ENCODE data around the gene NSG1. TPM values are rescaled to one million over a fixed set of nuclear protein-coding genes. Genes with fewer than 3 reads are reported as not detected.

Gene NSG1
- total and polyA plus RNA-seq, 2 donors (not counting 1 experiment from before 2014, with no cell fraction given) = 0.17 to 1.1 TPM

DNA sequence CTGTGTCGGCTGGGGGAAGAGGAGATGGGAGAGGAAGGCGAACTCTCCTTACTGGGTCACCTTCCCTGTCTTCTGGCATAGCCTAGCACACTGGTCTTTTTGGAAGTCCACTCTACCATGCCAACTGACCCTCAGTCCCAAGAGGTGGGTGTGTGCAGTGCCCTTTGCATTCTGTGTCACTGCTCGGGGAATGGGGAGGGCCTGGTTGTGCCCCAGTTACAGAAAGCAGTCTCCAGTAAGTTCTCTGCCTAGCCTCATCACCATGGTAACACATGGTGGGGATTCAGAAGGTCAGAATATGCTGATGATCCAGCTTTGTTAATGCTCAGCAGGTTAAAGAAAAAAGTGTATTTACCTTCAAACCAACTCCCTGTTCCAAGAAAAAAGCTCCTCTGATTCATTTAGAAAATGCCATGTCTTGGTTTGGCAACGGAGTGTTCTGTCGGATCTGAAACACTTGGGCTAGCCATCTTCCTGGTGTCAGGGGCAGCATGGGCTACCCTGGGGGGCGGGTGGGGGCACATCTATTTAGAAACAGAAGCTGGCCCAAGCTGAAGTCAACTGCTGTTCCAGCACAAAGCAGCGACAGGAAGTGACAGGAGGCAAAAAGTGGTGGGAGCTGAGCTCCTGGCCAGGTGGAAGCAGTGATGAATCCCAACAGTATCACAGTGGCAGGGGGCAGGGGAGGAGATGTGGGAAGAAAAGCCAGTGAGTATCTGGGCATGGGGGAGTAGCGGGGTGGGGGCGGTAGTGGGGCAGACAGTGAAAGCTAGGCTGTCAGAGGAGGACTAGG, 37.0 kb downstream of the NSG1 start:
- Histone ChIP-seq H4K20me1 (ENCODE audit: control insufficient read depth, extremely low read depth, insufficient read depth, low read length) (no peaks in the 10 kb centered on the region), H3K4me2 (ENCODE audit: extremely low read depth, insufficient read depth, low read length) (no peak overlapping the region), H3K36me3 (ENCODE audit: control insufficient read depth, insufficient read depth, low read length) (peaks cover 7% of the 10 kb centered on the region), H3K9me3 (ENCODE audit: control insufficient read depth, insufficient read depth, low read depth, low read length) (no peaks in the 10 kb centered on the region), H3K4me3 (replicated peaks in 1 of 4; ENCODE audit: control extremely low read depth in 1 of 4, insufficient read depth in 1 of 4, low read depth in 3 of 4, low read length in 4 of 4) (no peak overlapping the region), H3K27ac (ENCODE audit: insufficient read depth, low read length) (no peak overlapping the region), H3K9ac (ENCODE audit: insufficient read depth, low read length) (no peak overlapping the region), H3K79me2 (ENCODE audit: control insufficient read depth, insufficient read depth, low read length) (no peaks in the 10 kb centered on the region), H3K4me1 (ENCODE audit: control insufficient read depth, extremely low read depth, insufficient read depth, low read length) (no peaks in the 10 kb centered on the region), H2AFZ (ENCODE audit: low read length) (no peak overlapping the region), H3K27me3 (ENCODE audit: control insufficient read depth, insufficient read depth, low read length) (no peaks in the 10 kb centered on the region)
- no peak for TF ChIP-seq EZH2 (IDR thresholded peaks at IDR 0.05; ENCODE audit: low read length, missing control alignments)
- TF ChIP-seq, protein P1, sequence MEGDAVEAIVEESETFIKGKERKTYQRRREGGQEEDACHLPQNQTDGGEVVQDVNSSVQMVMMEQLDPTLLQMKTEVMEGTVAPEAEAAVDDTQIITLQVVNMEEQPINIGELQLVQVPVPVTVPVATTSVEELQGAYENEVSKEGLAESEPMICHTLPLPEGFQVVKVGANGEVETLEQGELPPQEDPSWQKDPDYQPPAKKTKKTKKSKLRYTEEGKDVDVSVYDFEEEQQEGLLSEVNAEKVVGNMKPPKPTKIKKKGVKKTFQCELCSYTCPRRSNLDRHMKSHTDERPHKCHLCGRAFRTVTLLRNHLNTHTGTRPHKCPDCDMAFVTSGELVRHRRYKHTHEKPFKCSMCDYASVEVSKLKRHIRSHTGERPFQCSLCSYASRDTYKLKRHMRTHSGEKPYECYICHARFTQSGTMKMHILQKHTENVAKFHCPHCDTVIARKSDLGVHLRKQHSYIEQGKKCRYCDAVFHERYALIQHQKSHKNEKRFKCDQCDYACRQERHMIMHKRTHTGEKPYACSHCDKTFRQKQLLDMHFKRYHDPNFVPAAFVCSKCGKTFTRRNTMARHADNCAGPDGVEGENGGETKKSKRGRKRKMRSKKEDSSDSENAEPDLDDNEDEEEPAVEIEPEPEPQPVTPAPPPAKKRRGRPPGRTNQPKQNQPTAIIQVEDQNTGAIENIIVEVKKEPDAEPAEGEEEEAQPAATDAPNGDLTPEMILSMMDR (conservative IDR thresholded peaks at IDR 0.05 in 1 of 2, IDR thresholded peaks at IDR 0.05 in 1 of 2; ENCODE audit: low read depth in 1 of 2, low read length in 2 of 2) = no peak
- no peak for DNase-seq (ENCODE audit: low read depth in 2 of 2)

DNA sequence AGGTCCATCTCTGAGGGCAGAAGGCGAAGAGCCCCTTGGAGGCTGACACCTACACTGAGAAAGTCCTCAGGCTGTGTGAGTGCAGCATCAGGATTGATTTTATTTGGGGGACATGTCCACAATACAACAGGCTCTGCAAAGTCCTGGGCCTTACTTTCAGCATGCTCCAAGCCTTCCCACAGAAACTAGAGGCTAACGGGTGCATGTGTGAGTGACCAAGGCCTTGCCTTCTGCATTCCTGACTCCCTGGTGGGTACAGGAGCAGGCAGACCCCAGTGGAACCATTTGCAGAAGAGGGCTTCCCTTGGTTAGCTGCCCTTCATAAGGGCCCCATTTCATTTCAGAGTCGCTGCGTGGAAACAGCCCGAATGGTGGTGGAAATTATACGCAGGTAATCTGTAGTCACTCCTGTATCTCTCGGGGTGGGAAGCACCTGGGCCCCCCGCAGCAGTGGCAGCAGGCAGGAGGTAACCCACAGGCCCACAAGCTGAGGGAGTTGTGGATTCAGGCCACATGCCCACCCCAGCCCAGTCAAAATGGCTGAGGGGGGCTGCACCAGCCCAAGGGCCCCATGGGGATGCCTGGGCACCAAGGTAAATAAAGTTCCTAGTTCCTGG, 37.7 kb downstream of the NSG1 start:
- H3K9ac ChIP-seq (ENCODE audit: insufficient read depth, low read length) = no peak overlapping the region
- H3K4me3 ChIP-seq (replicated peaks in 1 of 4; ENCODE audit: control extremely low read depth in 1 of 4, insufficient read depth in 1 of 4, low read depth in 3 of 4, low read length in 4 of 4) = no peak overlapping the region
- TF ChIP-seq EZH2 (IDR thresholded peaks at IDR 0.05; ENCODE audit: low read length, missing control alignments) = no peak
- H4K20me1 ChIP-seq (ENCODE audit: control insufficient read depth, extremely low read depth, insufficient read depth, low read length) = no peaks in the 10 kb centered on the region
- H3K9me3 ChIP-seq (ENCODE audit: control insufficient read depth, insufficient read depth, low read depth, low read length) = no peaks in the 10 kb centered on the region
- H3K27me3 ChIP-seq (ENCODE audit: control insufficient read depth, insufficient read depth, low read length) = no peaks in the 10 kb centered on the region
- H3K79me2 ChIP-seq (ENCODE audit: control insufficient read depth, insufficient read depth, low read length) = no peaks in the 10 kb centered on the region
- H3K4me2 ChIP-seq (ENCODE audit: extremely low read depth, insufficient read depth, low read length) = no peak overlapping the region
- no peak for DNase-seq (ENCODE audit: low read depth in 2 of 2)
- H3K27ac ChIP-seq (ENCODE audit: insufficient read depth, low read length) = no peak overlapping the region
- H3K36me3 ChIP-seq (ENCODE audit: control insufficient read depth, insufficient read depth, low read length) = peaks cover 8% of the 10 kb centered on the region
- no peaks in the 10 kb centered on the region for H3K4me1 ChIP-seq (ENCODE audit: control insufficient read depth, extremely low read depth, insufficient read depth, low read length)
- H2AFZ ChIP-seq (ENCODE audit: low read length) = no peak overlapping the region

DNA sequence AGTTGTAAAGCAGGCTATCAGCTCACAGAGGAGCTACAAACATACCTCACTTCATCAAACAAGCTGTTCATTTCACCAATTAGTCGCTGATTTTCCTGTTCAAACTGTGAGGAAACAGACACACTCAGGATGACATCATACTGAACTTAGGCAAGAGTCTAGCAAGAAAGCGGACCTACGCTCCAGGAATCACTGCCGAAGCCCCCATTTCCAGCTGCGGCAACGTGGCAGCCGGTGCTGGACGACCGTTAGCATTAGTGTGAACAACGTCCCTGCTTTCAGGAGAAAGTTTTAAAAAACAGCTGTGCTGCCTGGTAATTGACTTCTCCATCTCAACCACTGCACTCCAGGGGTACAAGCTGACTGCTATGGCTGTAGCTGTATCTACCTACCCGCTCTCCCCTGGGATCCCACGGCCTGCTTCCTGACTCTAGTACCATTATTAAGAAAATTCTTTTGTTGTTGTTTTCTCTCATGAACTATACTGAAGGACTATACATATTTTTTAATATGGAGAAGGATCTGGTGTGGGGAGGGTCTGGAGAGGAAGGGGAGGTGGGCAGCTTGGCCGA, 38.3 kb downstream of the NSG1 start:
- no peaks in the 10 kb centered on the region for H4K20me1 ChIP-seq (ENCODE audit: control insufficient read depth, extremely low read depth, insufficient read depth, low read length)
- no peak overlapping the region for H2AFZ ChIP-seq (ENCODE audit: low read length)
- no peaks in the 10 kb centered on the region for H3K4me1 ChIP-seq (ENCODE audit: control insufficient read depth, extremely low read depth, insufficient read depth, low read length)
- no peak overlapping the region for H3K4me3 ChIP-seq (replicated peaks in 1 of 4; ENCODE audit: control extremely low read depth in 1 of 4, insufficient read depth in 1 of 4, low read depth in 3 of 4, low read length in 4 of 4)
- no peaks in the 10 kb centered on the region for H3K27me3 ChIP-seq (ENCODE audit: control insufficient read depth, insufficient read depth, low read length)
- H3K4me2 ChIP-seq (ENCODE audit: extremely low read depth, insufficient read depth, low read length) = no peak overlapping the region
- H3K36me3 ChIP-seq (ENCODE audit: control insufficient read depth, insufficient read depth, low read length) = peaks cover 7% of the 10 kb centered on the region
- no peaks in the 10 kb centered on the region for H3K79me2 ChIP-seq (ENCODE audit: control insufficient read depth, insufficient read depth, low read length)
- TF ChIP-seq, protein P1 (conservative IDR thresholded peaks at IDR 0.05 in 1 of 2, IDR thresholded peaks at IDR 0.05 in 1 of 2; ENCODE audit: low read depth in 1 of 2, low read length in 2 of 2) = no peak
- TF ChIP-seq EZH2 (IDR thresholded peaks at IDR 0.05; ENCODE audit: low read length, missing control alignments) = no peak
- no peaks in the 10 kb centered on the region for H3K9me3 ChIP-seq (ENCODE audit: control insufficient read depth, insufficient read depth, low read depth, low read length)
- no peak overlapping the region for H3K27ac ChIP-seq (ENCODE audit: insufficient read depth, low read length)
- no peak for DNase-seq (ENCODE audit: low read depth in 2 of 2)
- H3K9ac ChIP-seq (ENCODE audit: insufficient read depth, low read length) = no peak overlapping the region

Measured in fibroblast of lung (primary cell).